ENCODE data around the gene UBR7. TPM values are rescaled to one million over a fixed set of nuclear protein-coding genes. Genes with fewer than 3 reads are reported as not detected.
"Not testable (repeated sequence)": the region's sequence is repeated elsewhere in the genome, so short reads cannot be mapped to it uniquely, and the experiment has no call there.

Gene UBR7
- total and polyA plus RNA-seq, 2 experiments from 2014 or later = 12.4 to 45.3 TPM

- not testable (repeated sequence) for H3K9me2 ChIP-seq (ENCODE audit: insufficient read depth); H3K9me3 Mint-ChIP-seq; H4K20me1 ChIP-seq (replicated peaks; ENCODE audit: insufficient read depth); H3K27me3 ChIP-seq (ENCODE audit: insufficient read depth); H3K36me3 Mint-ChIP-seq (ENCODE audit: low read depth); H3K79me2 ChIP-seq (replicated peaks; ENCODE audit: insufficient read depth); H3K27ac ChIP-seq (ENCODE audit: low read depth); H3K4me1 Mint-ChIP-seq; H3K27me3 Mint-ChIP-seq (ENCODE audit: insufficient read depth, low read depth, poor library complexity); H3K36me3 ChIP-seq (ENCODE audit: insufficient read depth); ATAC-seq; H3K4me1 ChIP-seq (ENCODE audit: insufficient read depth); H3F3A ChIP-seq (replicated peaks; ENCODE audit: low read depth); H3K4me3 Mint-ChIP-seq; H3K4me3 ChIP-seq; H3K4me2 ChIP-seq; DNase-seq (ENCODE audit: low spot score); H3K27ac Mint-ChIP-seq
- 0 out of 2 replicates have a peak overlapping the region, but pooled peaks have one; percentile 67 for H2AFZ ChIP-seq
Observed at GRCh38 chr14:93174731-93175130, 32.3 kb upstream of the UBR7 start.

- Histone ChIP-seq H3K4me3 (no peak overlapping the region), H3K4me1 (ENCODE audit: insufficient read depth) (no peaks in the 10 kb centered on the region), H3K4me2 (no peak overlapping the region), H3K27me3 (ENCODE audit: insufficient read depth) (no peaks in the 10 kb centered on the region), H2AFZ (no peak overlapping the region), H3K36me3 (ENCODE audit: insufficient read depth) (no peaks in the 10 kb centered on the region), H3K79me2 (replicated peaks; ENCODE audit: insufficient read depth) (no peaks in the 10 kb centered on the region), H4K20me1 (replicated peaks; ENCODE audit: insufficient read depth) (no peaks in the 10 kb centered on the region), H3F3A (replicated peaks; ENCODE audit: low read depth) (no peaks in the 10 kb centered on the region), H3K9me2 (ENCODE audit: insufficient read depth) (no peaks in the 10 kb centered on the region), H3K27ac (ENCODE audit: low read depth) (no peak overlapping the region)
- H3K27ac Mint-ChIP-seq = no peak overlapping the region
- H3K4me3 Mint-ChIP-seq = no peak overlapping the region
- peaks cover 1% of the 10 kb centered on the region for H3K27me3 Mint-ChIP-seq (ENCODE audit: insufficient read depth, low read depth, poor library complexity)
- H3K4me1 Mint-ChIP-seq = no peaks in the 10 kb centered on the region
- no peaks in the 10 kb centered on the region for H3K9me3 Mint-ChIP-seq
- H3K36me3 Mint-ChIP-seq (ENCODE audit: low read depth) = no peaks in the 10 kb centered on the region
- no peak for ATAC-seq
- no peak for DNase-seq (ENCODE audit: low spot score)
- TF ChIP-seq CREB1 (CRISPR knock-in tag; IDR thresholded peaks at IDR 0.05; ENCODE audit: low read depth) (no peak), NANOG (IDR thresholded peaks at IDR 0.05; ENCODE audit: borderline replicate concordance) (no peak), STAT1 (IDR thresholded peaks at IDR 0.05; ENCODE audit: unreplicated experiment) (no peak), ETS1 (IDR thresholded peaks at IDR 0.05) (no peak), ZNF462 (CRISPR knock-in tag; IDR thresholded peaks at IDR 0.05) (no peak), ZNF114 (CRISPR knock-in tag; IDR thresholded peaks at IDR 0.05) (no peak), REST (IDR thresholded peaks at IDR 0.05; ENCODE audit: unreplicated experiment) (no peak), ZNF331 (CRISPR knock-in tag; IDR thresholded peaks at IDR 0.05; ENCODE audit: low read depth) (no peak), POLR2AphosphoS5 (IDR thresholded peaks at IDR 0.05; ENCODE audit: low read depth) (no peak), EZH2 (IDR thresholded peaks at IDR 0.05; ENCODE audit: low read depth, unreplicated experiment) (no peak), JUNB (IDR thresholded peaks at IDR 0.05; ENCODE audit: unreplicated experiment) (no peak)
Observed at GRCh38 chr14:93175492-93175891, 31.6 kb upstream of the UBR7 start.

Data from GM23338 (cell line).